HG02571 (cell line): ENCODE measurements around the gene MLLT6.

Experiments used
- ATAC-seq: cut with Tn5 transposase; IDR thresholded peaks from one replicate; pipeline ENCODE4 v1.9.1; 2021; ENCODE audit warnings: mild to moderate bottlenecking, moderate library complexity; ENCODE audit not compliant: unreplicated experiment

MLLT6 gene

GRCh38 chr17:38741461-38741860 lies 36.4 kb downstream of the MLLT6 start:
- ATAC-seq = no peak

DNA sequence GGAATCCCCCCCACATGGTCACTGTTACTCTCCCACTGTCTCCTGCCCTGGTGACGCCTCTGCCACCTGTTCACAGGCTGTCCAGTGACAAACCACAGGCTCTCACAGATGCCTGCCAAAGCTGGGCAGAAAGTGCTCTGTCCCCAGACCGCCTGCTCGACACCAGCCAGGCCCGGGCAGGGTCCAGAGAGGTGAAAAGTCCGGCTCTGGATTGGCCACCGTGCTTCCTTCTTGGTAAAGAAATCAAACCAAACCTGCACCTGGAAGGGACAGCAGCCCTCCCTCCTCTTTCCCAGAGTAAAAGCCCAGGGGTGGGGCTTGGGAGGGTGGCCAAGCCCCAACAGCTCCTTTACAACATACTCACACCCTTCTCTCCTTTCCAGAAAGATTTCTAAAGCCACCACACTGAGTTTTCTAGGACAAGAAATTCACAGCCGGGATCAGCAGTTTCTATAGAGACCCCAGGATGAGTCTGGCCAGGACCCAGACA lies 36.9 kb downstream of the MLLT6 start:
- ATAC-seq = no peak

DNA sequence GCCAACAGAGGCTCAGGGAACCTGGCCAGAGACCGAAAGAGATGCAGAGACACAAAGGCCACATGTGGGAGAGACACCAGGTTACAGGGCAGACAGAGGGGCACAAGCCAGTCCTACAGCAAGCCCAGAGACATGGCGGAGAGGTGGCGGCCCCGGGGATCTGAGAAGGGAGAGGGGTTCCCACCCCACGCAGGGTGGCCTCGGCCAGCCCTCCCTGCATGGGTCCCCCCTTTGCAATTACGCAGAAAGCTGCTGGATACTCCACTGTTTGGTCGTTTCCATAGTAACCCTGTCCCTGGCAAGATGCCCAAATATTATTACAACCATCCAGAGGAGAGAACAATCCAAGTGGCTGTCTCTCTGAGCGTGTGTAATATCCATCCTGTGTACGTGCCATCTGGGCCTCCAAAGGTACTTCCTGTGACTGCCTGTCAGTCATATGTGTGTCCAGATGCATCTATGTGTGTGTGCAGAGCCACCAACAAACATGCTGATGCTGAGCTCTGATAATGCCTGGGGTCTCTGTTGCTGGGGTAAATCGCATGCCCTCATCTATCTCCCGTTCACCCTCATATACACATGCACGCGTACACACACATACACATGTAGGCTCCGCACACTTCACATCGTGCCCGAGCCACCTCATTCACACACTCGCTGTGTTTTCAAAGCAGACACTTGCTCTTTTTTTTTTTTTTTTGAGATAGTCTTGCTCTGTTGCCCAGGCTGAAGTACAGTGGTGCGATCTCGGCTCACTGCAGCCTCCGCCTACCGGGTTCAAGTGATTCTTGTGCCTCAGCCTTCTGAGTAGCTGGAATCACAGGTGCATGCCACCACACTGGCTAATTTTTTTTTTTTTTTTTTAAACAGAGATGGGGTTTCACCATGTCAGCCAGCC lies 37.6 kb downstream of the MLLT6 start:
- ATAC-seq = no peak

DNA sequence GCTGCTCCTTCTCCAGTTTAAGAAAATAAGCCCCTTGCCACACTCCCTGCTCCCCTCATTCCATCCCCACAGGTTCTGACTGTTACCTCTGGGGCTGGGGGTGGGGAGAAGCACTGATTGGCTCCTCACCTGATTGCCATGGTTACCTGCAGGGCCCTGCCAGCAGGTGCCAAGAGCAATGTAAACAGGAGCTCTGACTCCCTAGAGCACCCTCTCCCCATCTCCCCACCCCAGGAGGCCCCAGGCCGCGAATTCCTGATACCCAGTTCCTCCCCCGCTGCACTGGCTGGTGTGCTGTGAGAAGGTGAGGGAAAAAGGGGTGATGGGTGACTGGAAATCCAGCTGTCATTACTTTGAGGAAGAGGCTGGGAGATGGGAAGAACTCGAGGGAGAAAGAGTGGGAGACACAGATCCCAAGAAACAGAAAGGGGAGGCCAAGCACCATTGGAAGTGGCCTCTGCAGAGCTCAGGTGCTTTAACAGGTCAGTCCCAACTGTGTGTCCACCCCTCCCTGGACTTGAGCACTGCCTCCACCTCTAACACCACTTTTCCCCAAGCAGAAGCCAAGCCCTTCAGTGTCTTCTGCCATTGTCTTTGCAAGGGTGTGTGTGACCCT lies 38.6 kb downstream of the MLLT6 start:
- ATAC-seq = no peak

DNA sequence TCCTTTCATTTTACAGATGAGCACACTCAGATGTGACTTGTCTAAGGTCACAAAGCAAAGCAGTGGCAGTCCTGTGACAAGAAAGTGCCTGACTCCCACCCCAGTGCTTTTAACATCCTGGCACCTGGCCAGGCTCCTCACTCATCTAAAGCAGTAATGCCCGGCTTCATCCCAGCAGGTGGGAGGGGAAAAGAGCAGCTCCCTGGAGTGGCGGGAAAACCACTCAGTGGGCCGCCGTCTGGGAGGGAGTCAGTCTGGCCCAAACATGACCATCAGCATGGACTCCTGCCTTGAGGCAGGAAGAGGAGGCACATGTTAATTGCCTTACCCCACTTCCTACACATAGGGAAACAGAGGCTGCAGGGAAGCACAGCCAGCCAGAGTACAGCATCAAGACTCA lies 40.5 kb downstream of the MLLT6 start:
- no peak for ATAC-seq

GRCh38 chr17:38746004-38746848 lies 41.2 kb downstream of the MLLT6 start:
- no peak for ATAC-seq

- ATAC-seq = no peak
Observed at GRCh38 chr17:38746849-38747462, 41.9 kb downstream of the MLLT6 start.

DNA sequence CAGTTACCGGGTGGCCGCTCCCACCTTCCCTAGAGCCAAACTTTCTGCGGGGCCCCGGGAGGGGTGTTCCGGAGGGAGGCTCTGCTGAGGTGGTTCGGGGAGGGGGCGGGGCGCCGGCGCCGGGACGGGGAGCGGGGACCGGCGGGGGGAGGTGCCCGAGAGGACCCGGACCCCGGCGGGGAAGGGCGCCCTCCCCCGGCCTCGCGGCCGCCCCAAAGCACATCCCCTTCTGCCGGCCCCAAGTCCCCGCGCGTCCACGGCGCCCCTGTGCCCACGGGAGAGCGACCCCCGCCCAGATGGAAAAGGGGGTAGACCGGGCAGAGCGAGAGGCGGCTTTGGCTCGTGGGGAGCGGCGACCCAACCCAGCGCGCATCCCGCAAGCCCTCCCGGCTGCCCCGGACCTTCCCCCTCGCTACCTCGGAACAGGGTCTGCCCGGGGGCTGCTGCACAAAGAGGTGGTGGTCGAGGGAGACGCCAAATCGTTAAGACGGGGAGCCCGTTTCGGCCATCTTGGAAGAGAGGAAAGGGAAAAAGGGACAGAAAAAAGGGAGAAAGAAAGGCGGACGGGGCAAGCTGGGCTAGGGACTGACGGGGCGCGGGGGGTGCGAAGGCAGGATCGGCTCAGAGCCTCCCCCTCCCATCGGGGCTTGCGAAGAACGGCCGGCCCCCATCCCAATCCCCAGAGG lies 42.5 kb downstream of the MLLT6 start:
- no peak for ATAC-seq

GRCh38 chr17:38748149-38748891 lies 43.2 kb downstream of the MLLT6 start, which contains the start of gene PCGF2:
PCGF2 (minus strand) TSS chr17:38748336; CDS start chr17:38740402, 7,934 bp downstream.
- ATAC-seq = no peak

DNA sequence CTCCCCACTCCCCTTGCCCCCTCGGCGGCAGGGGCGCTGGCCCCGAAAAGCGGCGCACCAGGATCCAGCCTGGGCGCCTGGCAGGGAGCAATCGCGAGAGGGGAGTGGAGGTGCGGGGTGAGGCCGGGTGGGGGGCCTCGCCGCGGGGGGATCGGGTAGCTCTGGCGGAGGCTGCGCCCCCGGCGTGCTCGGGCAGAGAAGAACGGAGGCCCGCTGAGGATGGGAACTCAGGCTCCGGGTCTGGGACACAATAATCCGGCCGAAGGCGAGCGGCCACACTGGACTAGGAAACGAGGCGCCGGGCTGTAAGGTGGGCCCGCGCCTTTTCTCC lies 43.8 kb downstream of the MLLT6 start:
- ATAC-seq = no peak

DNA sequence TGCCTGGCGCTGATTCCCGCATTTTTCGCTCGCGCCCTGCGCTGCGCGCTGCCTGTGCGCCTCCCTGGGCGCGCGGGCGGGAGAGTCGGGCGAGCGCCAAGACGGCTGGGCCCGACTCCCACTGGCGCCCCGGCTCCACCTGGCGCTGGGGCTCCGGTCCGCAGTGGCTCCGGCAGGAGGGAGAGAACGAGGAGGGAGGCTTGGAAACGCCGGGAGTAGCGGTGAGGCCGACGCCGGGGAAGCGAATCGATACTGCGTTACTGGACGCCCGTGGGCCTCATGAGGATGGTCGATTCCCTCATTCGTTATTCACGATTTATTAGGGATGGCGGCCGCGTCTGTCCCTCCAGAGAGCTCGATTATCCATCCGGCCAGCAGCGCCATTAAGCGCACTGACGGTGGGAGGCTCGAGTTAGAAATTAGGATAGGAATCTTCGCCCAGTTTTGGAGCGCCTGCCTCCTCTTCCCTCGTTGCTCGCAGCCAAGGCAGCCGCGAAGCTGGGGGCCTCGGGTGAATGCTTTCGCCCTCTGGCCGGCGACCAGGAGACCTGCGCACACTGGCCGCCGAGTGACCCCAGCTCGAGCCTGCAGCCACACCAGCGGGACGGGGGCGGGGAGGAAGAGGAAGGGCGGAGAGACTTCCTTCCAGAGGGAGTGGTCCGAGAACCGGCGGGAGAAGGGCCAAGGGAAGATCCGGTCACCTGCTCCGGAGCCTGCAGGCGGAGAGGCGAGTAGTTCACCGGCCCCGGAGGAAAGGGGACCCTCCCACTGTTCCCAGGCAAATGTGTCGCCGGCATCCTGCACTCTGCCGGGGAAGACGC lies 44.4 kb downstream of the MLLT6 start:
- no peak for ATAC-seq

GRCh38 chr17:38750044-38750311 lies 44.9 kb downstream of the MLLT6 start:
- ATAC-seq = no peak

- no peak for ATAC-seq
Observed at GRCh38 chr17:38750312-38751121, 45.4 kb downstream of the MLLT6 start.

DNA sequence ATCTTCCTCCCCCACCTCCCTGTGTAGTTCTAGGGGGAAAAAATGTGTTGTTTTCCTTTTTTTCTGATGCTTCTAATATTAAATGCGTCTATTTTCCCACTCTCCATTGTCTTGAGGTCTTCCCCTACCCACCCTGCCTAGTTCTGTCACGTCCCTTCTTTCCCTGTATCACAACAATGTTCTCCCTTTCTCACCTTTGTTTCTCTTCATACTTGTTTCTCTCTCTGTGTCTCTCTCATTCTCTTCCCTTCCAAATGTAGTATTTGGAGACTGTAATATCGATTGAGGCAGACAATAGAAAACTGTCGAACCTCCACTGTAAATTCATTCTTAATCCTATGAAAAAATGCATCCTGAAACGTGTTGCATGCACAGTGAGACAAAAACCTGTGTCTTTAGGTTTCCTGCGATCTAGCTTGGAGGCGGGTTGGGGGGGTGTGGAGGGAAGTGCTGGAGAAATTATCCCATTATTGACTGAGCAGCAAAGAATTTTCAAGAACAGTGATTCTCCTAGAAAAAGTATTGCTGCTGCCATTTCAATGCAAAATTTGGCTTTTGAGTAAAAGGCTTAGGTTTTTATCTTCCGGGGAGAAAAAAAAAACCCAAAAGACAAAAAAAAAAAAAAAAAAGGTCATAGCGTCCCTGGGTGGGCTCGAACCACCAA lies 46.2 kb downstream of the MLLT6 start:
- no peak for ATAC-seq

DNA sequence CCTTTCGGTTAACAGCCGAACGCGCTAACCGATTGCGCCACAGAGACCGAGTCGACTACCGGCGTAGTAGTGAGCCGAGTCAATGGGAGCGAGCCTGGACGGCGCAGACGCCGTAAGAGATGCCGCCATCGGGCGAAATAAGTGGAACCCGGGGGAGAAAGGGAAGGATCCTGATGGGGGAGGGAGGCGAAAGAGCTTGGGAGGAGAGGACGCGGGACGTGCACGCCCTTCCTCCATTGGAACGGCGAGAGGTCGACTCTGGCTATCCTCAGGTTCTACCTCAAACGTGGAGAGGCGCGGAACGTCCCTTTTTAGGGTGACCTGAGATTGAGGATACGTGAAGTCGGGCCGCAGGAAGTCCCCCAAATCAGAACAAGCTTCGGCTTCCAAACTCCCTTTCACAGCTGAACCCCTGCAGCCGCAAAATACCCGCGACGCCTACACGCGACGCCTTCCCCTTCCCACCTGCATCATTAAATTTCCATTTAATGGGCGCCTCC lies 46.8 kb downstream of the MLLT6 start:
- peak; percentile 15 for ATAC-seq

- peak; percentile 86 for ATAC-seq
Observed at GRCh38 chr17:38752308-38753070, 47.4 kb downstream of the MLLT6 start, which contains the start of gene PSMB3. PSMB3 (plus strand) TSS chr17:38752741; CDS start chr17:38752827, 86 bp downstream.

GRCh38 chr17:38753071-38753506 lies 48.0 kb downstream of the MLLT6 start:
- no peak for ATAC-seq
